Activated naive CD8-positive, alpha-beta T cell treated with anti-CD3 and anti-CD28 coated beads, Interleukin-2, amount 50 U/mL, for 16 hours (primary cell): ENCODE results near the gene ADCY6.

ENCODE experiments used
- DNase-seq: peaks from one replicate; pipeline ENCODE4 v3.0.0-alpha.2; 2020; ENCODE audit warnings: low read depth, low spot score

ADCY6 gene

GRCh38 chr12:48815126-48816110 is 26.5 kb upstream of the ADCY6 start:
- DNase-seq = no peak

- DNase-seq = peak; percentile 41
Measured at GRCh38 chr12:48814262-48815125, 25.6 kb upstream of the ADCY6 start.

- no peak for DNase-seq
Measured at GRCh38 chr12:48813465-48814261, 24.8 kb upstream of the ADCY6 start.

- no peak for DNase-seq
Measured at GRCh38 chr12:48812389-48812788, 23.5 kb upstream of the ADCY6 start.

GRCh38 chr12:48811437-48812090 is 22.7 kb upstream of the ADCY6 start:
- no peak for DNase-seq

- no peak for DNase-seq
Measured at GRCh38 chr12:48810903-48811431, 22.1 kb upstream of the ADCY6 start.

- DNase-seq = no peak
Measured at GRCh38 chr12:48807981-48808380, 19.1 kb upstream of the ADCY6 start.

- DNase-seq = no peak
Measured at GRCh38 chr12:48803675-48804074, 14.8 kb upstream of the ADCY6 start.

- DNase-seq = no peak
Measured at GRCh38 chr12:48800971-48801370, 12.1 kb upstream of the ADCY6 start.

- no peak for DNase-seq
Measured at GRCh38 chr12:48800457-48800856, 11.6 kb upstream of the ADCY6 start.

GRCh38 chr12:48796976-48797375 is 8.1 kb upstream of the ADCY6 start:
- DNase-seq = no peak

GRCh38 chr12:48795550-48796455 is 6.9 kb upstream of the ADCY6 start:
- no peak for DNase-seq

GRCh38 chr12:48794870-48795269 is 6.0 kb upstream of the ADCY6 start:
- DNase-seq = no peak

- DNase-seq = no peak
Measured at GRCh38 chr12:48793696-48794095, 4.8 kb upstream of the ADCY6 start.

- DNase-seq = no peak
Measured at GRCh38 chr12:48789858-48790326, 1.0 kb upstream of the ADCY6 start.

- no peak for DNase-seq
Measured at GRCh38 chr12:48788524-48788853, 400 bp downstream of the ADCY6 start.

GRCh38 chr12:48787791-48788523 is 932 bp downstream of the ADCY6 start:
- no peak for DNase-seq

GRCh38 chr12:48786591-48787544 is 2.0 kb downstream of the ADCY6 start:
- DNase-seq = no peak
